Posterior cingulate gyrus (tissue), 11 donors: ENCODE measurements around the gene CSRP3.

Experiments used
- DNase-seq, 10 donors: peaks; one replicate each; pipeline versions ENCODE4 v3.0.0 to v3.0.0-alpha.2; 2020 to 2021; ENCODE audit warnings: mixed read lengths in 3 of 10
- intact Hi-C: fragments of 100-400 bp; cut with DNase I; formaldehyde crosslinking; loops from one replicate; pipeline ENCODE4 v1.15.1; 2023

The CSRP3 gene

DNA sequence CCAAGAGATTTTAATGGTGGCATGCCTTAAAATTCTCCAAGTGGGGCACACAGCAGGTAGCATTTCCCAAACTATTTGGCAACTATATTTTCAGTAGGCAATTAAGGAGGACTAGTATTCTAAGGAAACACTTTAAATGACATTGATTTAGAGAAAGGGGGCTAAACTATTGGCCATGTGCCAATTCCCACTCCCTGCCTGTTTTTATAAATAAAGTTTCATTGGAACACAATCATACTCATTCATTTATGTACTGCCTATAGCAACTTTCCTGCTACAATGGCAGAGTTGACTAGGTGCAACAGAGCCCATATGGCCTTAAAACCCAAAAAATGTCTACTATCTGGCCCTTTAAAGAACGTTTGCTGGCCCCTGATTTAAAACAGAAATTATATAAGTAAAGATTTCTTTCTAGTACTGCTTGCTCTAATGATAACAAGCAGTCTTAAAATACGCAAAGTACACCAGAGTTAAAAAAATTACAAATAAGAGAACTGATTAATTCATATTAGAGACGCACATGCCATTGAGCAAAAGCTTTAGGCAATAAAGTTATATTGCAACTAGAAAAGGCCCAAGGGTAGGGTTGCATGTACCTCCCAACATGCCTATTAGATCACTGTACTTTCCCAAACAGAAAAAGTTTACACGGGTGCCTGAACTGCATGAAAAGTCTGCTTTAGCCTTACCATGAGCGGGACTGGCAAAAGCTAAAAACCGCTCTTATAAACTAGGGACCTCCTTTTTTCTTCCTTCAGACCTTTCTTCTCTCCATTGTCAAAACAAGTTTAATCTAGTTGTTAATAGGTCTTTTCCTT is 24.8 kb upstream of the CSRP3 start:
- intact Hi-C loops: no loop called here
- DNase-seq: no peak

DNA sequence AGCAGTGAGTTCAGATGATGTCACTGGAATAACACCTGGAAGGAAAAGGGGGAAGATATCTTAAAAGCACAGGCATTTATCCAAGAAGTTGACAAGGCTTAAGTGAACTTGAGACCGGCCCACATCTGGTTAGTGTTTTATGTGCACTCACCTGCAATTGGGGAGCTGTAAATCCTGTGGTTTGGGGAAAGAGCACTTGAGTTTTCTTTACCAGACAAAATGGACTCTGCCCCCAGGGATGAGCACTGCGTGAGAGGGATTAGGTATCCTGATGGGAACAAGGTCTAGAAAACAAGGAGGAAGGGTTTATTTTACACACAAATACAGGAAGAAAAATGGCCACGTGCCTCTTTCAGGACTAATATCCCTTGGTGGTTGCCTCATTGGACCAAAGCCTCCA is 23.8 kb upstream of the CSRP3 start:
- intact Hi-C loops: no loop called here
- no peak for DNase-seq

DNA sequence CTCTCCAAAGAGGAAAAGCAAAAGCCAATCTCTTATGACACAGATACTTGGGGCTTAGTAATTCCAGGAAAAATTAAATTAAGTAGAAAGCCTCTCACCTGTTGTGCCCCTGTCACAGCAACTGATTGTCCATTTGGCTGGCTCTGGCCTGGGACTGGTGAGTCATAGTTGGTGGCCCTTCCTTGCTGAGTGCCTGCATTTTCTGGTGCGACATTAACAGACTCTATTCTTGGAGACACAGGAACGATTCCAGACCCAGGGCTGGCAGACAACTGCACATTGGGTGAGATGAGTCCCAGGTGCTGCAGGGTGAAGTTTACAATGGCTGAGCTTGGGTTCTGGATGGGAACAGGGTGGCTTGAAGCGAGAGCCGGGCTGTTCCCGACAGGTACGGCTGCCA is 23.3 kb upstream of the CSRP3 start:
- intact Hi-C loops: no loop called here
- no peak for DNase-seq

DNA sequence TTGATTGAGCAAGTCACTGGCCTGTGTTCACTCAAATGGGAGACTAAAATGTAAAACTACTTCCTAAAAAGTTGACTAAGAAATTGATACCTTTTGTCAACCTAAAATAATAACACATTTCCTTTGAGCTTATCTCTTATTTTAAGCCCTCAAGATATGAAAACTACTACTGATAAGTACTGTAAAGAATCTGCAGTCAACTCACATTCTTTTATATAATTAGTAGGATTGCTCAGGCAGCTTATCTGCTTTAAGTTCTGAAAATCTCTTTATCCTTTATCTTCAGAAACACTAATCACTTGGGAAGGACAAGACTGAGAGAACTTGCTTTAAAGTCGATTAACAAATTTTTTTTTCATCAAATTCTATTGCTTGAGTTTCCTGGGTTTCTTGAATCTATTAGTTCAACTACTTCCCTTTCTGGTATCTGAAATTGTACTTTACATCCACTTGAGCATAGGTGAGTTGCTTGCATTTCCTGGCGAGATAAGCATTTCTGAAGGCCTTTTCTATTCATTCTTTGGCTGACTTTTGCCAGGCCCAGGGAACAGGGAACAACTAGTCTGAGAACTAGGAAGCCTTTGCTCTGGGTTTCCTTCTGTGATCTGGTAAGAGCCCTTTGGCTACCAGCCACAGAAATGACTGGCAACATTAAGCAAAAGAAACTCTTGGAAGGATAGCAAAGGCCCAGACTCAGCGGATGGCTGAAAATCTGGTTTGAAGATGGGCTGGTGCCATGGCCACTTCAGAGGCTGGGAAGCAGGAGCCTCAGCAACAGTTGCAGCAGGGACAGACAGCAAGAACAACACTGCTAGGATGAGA is 19.3 kb upstream of the CSRP3 start:
- intact Hi-C loops: no loop called here
- no peak for DNase-seq

DNA sequence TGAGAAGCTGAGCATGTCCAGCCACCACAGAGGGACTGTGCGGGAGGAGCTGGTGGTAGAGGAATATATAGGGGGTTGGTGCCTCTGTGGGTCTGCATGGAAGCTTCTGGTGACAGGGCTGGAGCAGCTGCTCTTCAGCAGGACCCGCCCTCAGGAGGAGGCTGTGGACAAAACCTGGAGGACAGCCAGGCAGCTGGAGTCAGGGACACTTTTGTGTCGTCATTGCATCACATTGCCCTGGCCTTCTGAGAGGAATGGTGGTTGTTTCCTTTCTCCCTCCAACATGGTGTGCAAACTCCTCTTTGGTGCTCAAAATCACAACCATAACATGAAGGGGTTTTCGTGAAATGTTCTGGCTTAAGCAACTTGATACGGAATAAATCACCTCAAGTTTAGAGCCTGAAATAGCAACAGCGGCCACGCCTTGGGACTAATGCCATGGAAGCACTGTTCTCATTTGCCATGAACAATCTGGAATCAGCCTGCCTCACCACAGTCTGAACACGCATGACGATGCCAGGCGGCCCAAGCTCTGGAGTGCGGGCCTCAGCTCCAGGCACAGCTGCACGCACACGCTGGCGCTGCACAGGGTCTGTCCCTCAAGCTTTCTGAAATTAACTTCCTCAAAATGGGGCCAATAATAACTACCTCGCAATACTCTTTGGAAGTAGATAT is 17.1 kb upstream of the CSRP3 start:
- intact Hi-C loops: loop anchor here (10.0 kb wide), 1 partner anchor 134 kb away; no protein-coding TSS in a partner anchor
- DNase-seq: peak in 3 of 10 donors; percentile 36 to 86 (median 60)

DNA sequence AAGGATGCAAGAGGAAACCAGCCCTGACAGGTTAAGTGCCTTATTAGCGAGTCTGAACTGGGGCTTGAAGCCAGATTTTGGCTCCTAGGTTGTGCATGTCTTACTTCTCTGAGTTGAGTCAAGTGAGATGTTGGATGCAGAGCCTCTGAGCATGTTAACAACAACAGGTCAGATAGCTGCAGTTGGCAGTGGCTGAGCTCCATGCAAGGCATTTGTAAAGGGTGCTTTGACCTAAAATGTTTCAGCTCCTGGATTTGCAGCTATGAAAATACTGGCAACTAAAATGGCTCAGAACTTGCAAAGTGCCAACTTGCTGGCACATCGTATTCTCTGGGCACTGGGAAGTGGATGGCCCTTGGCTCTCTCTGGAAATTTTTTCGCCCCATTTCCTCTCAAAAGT is 16.4 kb upstream of the CSRP3 start:
- intact Hi-C loops: loop anchor here (10.0 kb wide), 1 partner anchor 133 kb away; no protein-coding TSS in a partner anchor
- no peak for DNase-seq

DNA sequence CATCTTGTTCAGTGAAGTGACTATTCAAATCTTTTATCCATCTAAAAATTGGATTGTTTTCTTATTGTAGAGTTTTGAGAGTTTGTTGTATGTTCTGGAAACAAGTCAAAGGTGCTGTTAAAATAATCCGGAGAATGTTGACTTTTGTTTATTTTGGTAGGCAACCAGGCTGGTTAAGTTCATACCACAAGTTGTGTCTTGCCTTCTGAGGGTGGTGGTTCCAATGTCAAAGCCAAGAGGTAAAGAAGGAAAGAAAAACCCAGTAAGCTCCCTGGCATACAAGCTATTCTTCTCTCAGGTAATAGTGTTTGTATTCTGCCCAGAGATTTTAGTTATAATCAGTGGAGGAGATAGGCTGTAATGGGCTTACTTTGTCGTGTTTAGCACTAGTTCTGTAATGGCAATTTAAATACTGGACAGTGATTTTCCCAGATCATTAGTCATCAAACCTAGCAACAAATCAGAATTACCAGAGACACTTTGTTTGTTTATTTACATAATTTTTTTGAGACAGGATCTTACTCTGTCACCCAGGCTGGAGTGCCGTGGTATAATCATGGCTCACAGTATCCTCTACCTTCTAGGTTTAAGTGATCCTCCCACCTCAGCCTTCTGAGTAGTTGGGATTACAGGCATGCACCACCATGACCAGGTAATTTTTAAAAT is 15.1 kb upstream of the CSRP3 start:
- no peak for DNase-seq
- intact Hi-C loops: loop anchor here (10.0 kb wide), 1 partner anchor 132 kb away; no protein-coding TSS in a partner anchor

DNA sequence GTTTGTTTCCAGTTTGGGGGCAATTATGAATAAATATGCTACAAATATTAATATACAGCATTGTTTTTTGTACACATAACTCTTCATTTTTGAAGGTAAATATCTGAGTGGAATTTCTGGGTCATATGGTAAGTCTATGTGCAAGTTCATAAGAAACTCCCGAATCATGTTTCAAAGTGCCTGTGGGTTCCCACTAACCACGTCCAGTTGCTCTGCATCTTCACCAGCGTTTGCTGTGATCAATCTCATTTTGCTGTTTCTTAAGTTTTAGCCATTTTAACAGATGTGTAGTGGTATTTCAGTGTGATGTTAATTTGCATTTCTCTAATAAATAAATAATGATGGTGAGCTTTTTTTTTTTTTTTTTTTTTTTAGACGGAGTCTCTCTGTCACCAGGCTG is 14.2 kb upstream of the CSRP3 start:
- no peak for DNase-seq
- intact Hi-C loops: loop anchor here (10.0 kb wide), 1 partner anchor 131 kb away; no protein-coding TSS in a partner anchor

DNA sequence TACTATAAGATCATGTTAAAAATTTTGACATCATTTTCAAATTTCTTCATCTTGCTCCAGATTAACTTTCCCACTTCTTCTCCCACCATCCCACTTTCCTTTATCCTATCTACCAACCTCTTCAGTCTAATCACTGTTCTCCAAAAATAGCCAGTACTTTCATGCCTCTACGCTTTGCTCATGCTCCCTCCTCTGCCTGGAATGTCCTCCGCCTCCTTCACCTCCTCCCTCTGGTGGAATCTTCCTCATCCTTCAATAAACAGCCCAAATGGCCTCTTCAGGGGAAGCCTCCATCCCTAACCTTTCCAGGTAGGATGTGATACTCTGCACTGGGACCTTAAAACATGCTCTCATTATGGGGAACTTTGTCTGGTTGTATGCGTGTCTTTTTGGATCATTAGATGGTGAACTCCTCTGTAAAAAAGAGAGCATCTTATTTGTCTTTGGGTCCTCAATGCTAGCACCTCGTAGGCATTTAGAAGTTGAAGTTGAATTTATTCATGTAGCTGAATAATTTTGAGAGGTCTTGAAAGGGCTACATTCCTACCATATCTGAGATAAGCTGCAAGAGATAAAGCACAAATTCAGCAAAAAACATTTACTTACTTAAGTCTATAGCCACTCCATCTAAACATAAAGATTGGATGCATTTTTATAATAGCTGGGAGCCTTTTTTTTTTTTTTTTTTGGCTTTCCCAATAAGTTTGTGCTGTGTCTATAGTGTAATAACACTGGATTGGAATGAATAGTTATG is 8.0 kb upstream of the CSRP3 start:
- no peak for DNase-seq
- intact Hi-C loops: loop anchor here (10.0 kb wide), 1 partner anchor 125 kb away; no protein-coding TSS in a partner anchor

DNA sequence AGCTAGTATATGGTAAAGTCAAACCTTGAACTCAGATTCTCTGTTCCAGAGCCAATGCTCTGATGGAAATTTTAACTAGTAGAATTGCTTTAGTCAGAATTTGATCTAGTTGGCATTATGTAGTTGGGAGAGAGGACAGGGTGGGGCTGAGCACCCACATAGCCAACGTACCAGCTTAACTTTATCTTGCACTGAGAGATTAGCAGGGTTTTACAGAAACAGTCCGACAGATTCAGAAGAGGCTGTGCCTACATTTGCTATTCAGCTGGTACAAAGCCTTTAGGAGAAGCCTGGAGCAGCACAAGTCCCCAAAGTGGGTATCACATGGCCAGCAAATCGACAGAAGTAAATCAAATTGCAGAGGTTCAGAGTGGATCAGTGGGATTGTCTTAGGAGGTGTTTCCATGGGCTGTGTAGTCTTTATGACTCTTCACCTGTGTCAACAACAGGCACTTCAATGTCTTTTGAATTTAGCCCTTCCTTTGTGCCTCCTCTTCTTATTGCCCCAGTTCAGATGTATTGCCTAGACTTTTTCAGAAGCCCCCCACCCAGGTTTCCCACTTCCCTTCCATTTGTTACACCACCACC is 7.3 kb upstream of the CSRP3 start:
- intact Hi-C loops: no loop called here
- no peak for DNase-seq

DNA sequence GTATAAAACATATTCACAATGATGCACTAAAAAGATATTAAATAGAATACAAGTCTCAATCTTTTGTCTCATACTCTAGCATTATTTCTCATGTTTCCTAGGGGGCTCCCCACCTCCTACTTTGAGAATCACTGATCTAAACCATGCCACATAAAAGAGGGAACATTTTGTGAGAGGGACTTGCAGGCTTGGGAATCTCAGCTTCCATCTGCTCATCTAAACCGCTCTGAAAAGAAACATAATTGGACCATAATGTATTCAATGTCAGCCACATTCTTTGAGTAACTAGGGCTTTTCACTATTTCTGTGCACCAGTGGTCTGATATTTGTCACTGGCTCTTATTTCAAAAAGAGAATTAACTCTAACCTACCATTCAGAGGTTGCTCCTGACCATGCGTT is 6.4 kb upstream of the CSRP3 start:
- no peak for DNase-seq
- intact Hi-C loops: no loop called here

DNA sequence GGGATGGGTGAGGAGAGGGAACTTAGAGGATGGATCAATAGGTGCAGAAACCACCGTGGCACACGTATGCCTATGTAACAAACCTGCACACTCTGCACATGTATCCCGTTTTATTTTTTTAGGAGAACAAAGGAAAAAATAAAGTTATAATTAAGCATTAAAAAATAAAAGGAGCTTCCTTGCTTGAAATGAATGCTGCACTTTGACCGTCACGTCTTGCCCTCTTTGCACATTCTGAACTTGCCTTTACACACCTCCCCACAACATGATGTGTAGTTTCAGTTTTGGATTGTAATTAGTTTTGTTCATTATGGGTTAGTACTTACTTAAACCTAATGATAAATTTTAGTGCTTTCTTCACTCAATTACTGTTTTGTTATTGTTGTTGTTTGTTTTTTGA is 3.1 kb upstream of the CSRP3 start:
- intact Hi-C loops: no loop called here
- no peak for DNase-seq

DNA sequence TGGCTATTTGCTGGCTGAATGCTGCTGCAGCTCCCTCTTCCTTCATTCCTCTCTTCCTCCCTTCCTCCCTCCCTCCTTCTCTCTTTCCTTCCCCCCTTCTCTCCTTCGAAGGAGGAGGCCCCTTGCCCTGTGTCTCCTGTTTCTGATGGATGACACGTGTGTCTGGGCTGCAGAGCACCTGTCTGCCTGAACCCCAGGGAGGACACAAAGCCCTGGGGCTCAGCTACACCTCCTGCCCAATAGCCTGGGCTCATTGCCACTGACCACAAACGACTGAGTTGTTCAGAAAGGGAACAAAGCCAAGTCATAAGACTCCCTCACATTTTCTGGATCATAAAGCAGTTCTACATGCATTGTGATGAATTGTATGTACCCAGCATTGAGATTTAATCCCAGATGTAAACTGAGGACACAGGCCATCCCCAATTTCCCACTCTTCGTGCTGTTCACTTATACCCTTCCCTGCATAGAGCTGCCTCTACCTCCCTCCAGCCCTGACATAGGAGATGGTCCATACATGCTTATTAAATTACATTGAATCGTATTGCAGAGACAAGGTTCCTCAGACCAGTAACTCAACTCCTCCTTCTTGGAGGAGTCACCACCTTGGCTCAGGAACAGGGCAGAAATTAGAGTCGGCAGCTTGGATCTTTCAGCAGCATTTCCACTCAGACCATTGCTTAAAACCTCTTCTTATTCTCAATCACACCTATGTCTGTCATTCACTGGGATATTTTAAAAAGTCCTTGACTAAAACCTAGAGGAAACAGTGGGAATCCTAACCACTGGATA is 1.2 kb downstream of the CSRP3 start:
- intact Hi-C loops: no loop called here
- no peak for DNase-seq

DNA sequence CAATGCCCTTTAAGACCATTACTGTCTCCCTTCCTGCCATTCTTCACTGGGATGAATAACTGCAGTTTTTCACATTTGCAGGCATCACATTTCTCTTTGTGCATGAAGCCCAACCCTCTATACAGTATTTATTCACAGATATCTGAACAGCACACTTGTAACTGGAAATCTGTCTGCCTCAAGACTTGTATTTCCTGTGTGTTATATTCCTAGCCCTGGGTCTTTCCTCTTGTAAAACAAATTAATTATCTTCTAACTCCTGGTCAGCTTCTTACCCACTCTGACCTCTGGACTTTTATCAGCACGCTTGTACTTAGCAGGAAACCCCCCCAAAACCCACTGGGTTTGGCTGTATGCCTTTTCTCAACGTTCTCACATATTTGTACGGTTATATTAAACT is 2.0 kb downstream of the CSRP3 start:
- intact Hi-C loops: no loop called here
- DNase-seq: no peak

DNA sequence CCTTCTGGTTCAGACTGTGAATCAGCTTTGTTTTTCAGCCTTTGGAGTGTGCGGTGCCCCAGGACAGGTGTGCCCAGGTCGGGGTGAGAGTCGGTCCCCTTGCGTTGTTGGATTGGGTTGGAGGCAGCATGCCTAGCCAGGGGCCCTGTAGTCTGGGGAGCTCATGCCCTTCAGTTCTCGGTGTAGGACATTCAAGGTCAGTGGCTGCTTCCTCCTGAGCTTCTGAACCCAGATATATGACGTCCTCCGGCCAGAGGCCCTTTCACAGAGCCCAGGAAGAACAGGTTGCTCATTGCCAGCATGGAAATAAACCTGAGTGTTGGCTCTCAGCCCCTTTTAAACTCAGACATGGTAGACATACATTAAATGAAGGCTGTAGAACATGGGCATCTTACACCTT is 2.7 kb downstream of the CSRP3 start:
- intact Hi-C loops: no loop called here

DNA sequence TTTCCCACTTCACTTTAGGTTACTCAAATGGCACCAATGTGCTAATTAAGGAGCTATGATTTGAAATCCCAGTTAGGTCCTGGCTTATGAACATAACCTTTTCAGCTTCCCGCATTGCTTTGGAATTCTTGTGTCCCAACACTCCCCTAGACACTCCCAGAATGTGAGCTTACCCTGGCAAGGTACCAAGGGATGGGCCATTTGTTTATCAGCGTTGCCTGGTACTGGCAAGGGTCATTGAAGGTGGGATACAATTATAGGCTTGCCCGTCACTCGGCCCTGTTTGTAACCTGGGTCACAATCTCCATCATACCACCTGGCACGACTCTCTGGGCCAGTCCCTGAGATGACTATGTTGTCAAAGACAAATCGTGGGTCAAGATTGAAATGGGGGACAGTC is 5.4 kb downstream of the CSRP3 start:
- intact Hi-C loops: no loop called here
- DNase-seq: no peak

More for the DNA sequence above, 2.7 kb downstream of the CSRP3 start:
- DNase-seq: no peak

DNA sequence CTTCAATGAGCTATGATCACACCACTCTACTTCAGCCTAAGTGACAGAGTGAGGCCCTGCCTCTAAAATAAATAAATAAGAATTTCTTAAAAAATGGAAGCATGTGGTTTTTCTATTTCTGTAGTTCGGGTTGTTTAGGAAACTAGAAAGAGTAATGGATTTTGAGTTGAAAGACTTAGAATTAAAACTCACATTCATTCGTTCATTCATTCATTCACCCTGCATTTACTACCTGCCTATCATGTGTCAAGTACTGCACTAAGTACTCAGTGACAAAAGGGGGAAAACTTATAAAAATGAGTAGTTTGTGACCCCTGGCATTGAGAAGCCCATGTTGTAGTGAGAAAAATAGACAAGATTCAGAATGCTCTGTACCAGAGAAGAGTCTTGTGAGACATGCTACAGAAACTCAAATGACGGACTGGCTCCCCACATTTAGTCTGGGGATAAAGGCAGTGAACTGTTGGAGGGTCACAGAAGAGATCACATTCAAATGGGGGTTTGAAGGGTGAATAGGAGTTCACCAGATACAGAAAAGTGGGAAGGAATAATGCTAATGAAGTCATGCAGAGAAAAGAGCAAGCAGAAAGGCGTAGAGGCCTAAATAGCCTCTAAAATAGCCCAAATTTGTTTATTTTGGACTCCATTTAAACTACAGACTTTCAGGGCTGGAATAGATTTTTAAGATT is 7.0 kb downstream of the CSRP3 start:
- intact Hi-C loops: no loop called here
- DNase-seq: no peak

DNA sequence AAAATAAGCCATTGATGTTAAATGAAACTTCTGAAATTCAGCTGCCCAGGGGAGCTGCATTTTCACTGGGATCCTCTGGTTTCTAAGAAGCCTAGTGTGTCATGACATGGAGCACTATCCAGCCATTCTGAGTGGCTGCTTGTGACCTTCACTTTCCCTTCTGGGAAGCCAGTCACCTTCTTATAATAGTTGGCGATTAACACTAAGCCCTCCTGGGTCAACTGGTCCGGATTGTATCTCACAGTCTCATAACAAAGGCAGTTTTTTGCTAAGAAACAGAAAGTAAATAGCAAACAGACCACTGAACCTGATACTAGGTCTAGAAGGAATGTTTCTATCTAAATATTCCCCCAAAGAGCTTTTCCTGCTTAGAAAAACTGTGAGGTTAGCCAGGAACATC is 7.9 kb downstream of the CSRP3 start:
- no peak for DNase-seq
- intact Hi-C loops: no loop called here
